EH (cell line): ENCODE measurements around the gene DAB2IP.

ENCODE experiments used
- DNase-seq: peaks from one replicate; pipeline ENCODE4 v3.0.0-alpha.2; 2015; ENCODE audit warnings: low read depth

Gene DAB2IP

DNA sequence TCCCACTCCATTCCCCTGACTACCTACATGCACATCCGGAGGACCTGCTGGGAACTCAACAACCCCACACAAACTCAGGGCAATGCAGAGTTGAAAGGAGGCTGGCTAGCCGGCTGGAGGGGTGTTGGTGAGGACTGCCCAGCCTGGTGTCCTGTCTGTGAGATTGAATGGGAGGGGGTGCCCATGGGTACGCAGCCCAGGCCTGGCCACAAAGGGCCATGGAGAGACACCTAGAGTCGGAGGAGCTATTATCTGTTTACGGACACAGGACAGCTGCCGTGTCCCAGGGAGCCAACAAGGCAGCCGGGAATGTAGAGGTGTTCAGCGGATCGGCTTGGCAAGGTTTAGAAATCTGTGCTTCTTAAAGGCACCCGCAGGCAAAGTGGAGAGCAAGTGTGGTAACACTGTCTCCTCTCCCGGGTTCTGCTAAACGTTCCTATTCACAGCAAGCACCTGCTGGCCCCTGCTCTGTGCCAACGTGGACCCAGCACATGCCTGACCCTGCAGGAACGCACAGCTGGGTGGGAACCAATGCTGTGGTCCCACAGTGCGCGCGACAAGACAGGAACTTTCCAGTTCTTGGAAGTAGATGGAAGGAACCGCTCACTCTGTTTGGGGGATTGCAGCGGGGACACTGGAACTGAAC, 166.7 kb downstream of the DAB2IP start:
- no peak for DNase-seq

DNA sequence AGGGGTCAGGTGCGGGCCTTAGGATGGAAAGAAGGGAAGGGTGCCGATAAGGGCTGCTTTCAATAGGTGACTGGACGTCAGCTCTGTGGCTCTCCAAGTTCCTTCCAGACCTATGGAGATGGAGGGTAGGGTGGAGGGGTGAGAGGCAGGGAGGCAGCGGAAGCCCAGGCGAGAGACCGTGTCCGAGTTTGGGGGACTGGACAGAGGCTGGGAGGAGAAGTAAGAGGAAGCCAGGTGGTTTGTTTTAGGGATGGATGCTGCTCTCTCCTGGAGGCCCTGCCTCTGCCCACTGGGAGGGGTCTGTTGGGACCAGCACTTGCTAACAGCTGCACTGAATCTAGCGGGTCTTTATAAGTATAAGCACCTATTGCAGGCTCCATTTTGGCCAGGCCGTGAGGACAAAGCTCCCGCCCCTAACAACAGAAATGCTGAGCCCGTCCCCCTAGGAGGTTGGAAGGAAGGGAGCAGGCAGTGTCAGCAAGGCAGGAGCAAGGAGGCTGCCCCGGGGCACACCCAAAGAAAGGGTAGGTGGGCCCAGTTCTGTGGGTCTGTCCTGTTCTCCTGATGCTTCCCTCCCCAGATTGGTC, 167.5 kb downstream of the DAB2IP start:
- no peak for DNase-seq

DNA sequence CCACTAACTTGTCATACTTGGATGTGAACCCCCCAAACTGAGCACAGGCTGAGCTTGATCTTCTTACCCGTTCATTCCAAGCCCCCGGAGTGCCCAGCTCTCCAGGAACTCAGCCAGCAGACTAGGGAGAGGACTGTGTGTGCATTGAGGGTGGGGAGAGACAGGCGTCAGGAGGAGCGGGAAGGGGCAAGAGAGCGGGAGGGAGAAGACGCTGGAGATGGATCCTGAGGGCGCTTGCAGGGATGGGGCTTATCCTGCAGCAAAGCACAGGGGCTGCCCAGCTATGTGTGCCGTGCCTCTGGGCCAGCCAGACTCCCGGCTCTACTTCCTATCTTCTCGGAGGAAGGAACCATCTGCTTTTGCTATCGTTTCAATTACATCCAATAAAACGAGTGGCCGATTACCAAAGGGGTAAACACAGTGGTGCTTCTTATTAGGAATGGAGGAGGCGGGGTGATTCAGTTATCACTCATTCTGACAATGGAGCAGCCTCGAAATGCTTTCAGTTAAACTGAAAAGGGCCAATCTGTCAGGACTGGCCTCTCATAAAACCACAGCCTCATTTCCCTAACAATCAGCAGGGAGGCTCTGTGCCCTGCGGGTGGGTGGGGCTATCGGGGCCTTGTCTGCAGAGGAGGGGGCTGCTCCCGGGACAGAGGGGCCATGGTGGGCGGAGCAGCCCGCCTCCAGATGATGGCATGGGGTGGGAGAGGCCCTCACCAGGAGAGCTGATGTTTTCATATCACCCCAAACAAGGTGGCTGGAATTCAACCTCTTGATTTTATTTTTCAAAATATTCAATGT, 168.2 kb downstream of the DAB2IP start:
- peak; percentile 67 for DNase-seq

DNA sequence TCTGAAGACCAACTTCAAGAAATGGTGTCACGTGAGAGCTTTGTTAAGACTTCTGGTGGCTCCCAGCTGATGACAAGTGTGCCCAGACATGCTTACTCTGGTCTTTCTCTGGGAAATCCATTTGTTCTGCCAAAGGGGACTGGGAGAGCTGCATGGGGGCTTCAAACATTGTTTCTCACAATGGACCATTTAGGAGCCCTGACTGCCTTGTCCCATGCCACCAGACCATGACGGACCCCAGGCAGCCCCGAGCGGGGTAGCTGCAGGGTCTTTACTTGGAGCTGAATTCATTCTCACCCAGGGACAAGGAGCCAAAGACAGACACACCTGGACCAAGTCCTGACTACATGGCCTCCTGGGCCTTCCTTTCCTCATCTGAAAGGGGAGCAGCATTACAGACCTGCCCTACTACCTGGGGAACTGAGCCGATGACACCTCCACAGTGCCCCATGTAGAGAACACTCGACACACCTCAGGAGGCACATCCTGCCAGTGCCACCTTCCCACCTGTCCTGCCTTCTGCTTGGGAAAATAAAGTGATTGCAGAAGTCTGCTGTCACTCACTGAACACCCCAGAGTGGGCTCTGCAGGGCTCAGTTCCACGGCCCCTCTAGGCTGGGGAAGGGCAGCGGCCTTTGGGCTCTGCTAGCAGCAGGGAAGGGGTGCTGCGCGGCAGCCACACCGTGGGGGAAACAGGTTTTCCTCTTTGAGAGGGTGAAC, 169.0 kb downstream of the DAB2IP start:
- no peak for DNase-seq

GRCh38 chr9:121821326-121821725, 169.9 kb downstream of the DAB2IP start:
- DNase-seq = no peak

GRCh38 chr9:121822093-121823085, 171.0 kb downstream of the DAB2IP start:
- DNase-seq = no peak

- no peak for DNase-seq
Observed at GRCh38 chr9:121823451-121824169, 172.2 kb downstream of the DAB2IP start.

DNA sequence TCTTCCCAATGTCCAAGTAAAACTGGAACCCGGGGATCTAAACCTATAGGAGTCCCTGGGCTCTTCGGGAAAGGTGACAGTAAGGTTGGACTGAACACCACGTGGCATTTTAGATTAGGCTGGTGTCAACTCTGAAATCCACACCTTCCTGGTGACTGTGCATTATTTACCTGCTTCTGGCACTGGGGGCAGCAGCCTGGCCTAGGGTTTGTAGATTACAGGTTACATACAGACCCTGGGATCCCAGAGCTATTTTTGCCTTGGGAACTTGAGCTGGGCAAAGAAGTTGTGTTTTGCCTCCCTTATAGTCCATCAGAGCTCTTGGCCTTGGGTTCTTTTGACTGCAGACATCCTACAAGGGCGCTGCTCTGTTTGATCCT, 173.2 kb downstream of the DAB2IP start:
- DNase-seq = no peak

GRCh38 chr9:121825031-121825691, 173.7 kb downstream of the DAB2IP start:
- no peak for DNase-seq

- DNase-seq = no peak
Observed at GRCh38 chr9:121826711-121827110, 175.3 kb downstream of the DAB2IP start.

DNA sequence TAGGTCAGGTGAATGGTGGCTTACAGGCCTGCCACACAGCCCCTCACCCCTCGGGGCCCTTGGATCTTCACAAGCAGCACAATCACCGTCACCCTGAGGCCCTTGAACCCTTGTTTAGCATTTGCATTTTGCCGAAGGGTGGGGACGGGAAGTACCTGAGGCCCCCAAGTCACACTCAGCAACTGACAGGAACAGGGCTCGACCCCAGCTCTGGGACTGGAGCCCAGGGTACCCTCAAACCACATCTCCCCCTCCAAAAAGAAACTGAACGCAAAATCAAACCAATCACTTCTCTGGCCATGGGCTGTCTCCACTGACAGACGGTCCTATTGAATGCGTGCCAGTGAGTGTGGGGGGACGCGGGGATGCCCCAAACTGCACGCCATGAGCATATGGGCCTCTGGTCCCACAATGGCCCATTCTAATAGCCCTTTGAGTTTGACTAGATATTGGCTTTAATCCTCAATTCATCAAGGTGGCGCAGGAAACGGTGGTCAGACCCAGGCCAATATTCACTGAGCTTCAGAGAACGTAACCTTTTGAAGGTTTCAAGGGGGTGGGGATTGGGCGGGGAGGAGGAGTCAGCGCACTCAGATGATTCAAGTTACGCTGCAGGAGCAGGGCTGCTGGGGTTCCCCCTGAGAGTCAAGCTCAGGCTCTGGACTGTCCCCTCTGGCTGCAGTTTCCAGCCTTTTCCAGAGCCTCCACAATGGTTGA, 176.0 kb downstream of the DAB2IP start:
- DNase-seq = no peak

DNA sequence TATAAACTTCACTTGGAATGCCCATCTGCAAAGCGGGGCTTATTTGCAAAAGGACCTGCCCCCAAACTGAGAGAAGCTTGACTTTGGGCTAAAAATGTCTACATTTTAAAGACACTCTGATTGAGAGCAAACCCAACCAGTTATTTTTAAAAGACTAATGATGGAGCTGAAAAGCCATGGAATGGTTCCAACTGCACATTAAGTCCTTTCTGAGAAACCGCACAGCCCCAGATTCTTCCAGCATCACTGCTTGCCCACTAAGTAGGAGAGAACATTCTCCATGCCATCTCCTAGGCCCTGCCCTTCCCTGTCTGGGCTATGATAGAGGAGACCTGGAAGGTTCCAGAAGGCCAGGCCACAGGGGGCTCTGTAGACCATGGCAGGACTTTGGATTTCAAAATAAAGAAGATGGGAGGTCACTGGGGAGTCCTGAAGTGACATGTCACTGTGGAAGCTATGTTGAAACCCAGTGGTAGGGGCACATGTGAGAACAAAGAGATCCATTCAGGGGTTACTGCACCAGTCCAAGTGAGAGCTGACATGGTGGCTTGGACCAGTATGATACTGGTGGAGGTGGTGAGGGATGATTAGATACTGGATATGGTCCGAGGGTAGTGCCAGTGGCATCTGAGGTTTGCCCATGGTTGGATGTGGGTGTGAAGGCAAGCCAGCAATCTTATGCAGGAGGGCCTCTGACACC, 179.2 kb downstream of the DAB2IP start:
- DNase-seq = peak; percentile 60

GRCh38 chr9:121831869-121832268, 180.4 kb downstream of the DAB2IP start:
- DNase-seq = no peak

- no peak for DNase-seq
Observed at GRCh38 chr9:121833061-121833460, 181.6 kb downstream of the DAB2IP start.
